Right lobe of liver (tissue), 4 donors: ENCODE measurements around the gene IVNS1ABP.
"Not testable (repeated sequence)": the region's sequence is repeated elsewhere in the genome, so short reads cannot be mapped to it uniquely, and the experiment has no call there.

Experiments used
- CTCF ChIP-seq, 4 donors: fragments of 200-600 bp in 3 of 4; fragments of 450-650 bp in 1 of 4; IDR thresholded peaks; one replicate each; pipeline versions ENCODE4 v1.5.1 to v1.8.0; 2016 to 2022; ENCODE audit warnings: antibody characterized with exemption in 4 of 4, mild to moderate bottlenecking in 2 of 4
- POLR2A ChIP-seq: fragments of 450-650 bp; IDR thresholded peaks from one replicate; pipeline ENCODE4 v1.6.1; 2017; ENCODE audit warnings: antibody characterized with exemption, mild to moderate bottlenecking
- donor health status: DM: no; HTN: no; CAD: no.
- donor health status: DM: no; HTN: no; CAD: no.
- donor health status: DM: no; HTN: yes; CAD: no.

DNA sequence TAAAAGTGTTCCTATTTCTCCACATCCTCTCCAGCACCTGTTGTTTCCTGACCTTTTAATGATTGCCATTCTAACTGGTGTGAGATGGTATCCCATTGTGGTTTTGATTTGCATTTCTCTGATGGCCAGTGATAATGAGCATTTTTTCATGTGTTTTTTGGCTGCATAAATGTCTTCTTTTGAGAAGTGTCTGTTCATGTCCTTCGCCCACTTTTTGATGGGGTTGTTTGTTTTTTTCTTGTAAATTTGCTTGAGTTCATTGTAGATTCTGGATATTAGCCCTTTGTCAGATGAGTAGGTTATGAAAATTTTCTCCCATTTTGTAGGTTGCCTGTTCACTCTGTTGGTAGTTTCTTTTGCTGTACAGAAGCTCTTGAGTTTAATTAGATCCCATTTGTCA is 64.6 kb downstream of the IVNS1ABP start:
- TF ChIP-seq POLR2A; CTCF (IDR thresholded peaks at IDR 0.05): not testable (repeated sequence)
